Mesendoderm (in vitro differentiated cells): ENCODE results near the gene PLB1.

Experiments
- DNase-seq: peaks from one replicate; pipeline ENCODE4 v3.0.0; 2013
- H2AK5ac ChIP-seq: 2 replicates; pipeline ENCODE4 v1.6.1; 2013; ENCODE audit warnings: low read length, inconsistent platforms
- H2BK120ac ChIP-seq: 2 replicates; pipeline ENCODE4 v1.6.1; 2013; ENCODE audit warnings: low read depth, mild to moderate bottlenecking, low read length, moderate library complexity, mixed read lengths
- H2BK15ac ChIP-seq: replicated peaks from 2 replicates; pipeline ENCODE4 v1.6.1; 2013; ENCODE audit warnings: low read depth, mild to moderate bottlenecking, moderate library complexity
- H2BK5ac ChIP-seq: 2 replicates; pipeline ENCODE4 v1.6.1; 2013; ENCODE audit warnings: low read length, inconsistent platforms
- H3K18ac ChIP-seq: 2 replicates; pipeline ENCODE4 v1.6.1; 2013; ENCODE audit warnings: mild to moderate bottlenecking, low read length, mixed read lengths
- H3K23ac ChIP-seq: one replicate; pipeline ENCODE4 v1.6.1; 2013; ENCODE audit warnings: low read length
- H3K27ac ChIP-seq: 2 replicates; pipeline ENCODE4 v1.5.1; 2013; ENCODE audit warnings: low read depth, mild to moderate bottlenecking, inconsistent platforms, low read length, moderate library complexity
- H3K27me3 ChIP-seq: 2 replicates; pipeline ENCODE4 v1.6.1; 2013; ENCODE audit warnings: low read length, control low read depth, mild to moderate bottlenecking, inconsistent platforms; ENCODE audit not compliant: insufficient read depth, poor library complexity
- H3K36me3 ChIP-seq: 2 replicates; pipeline ENCODE4 v1.6.1; 2013; ENCODE audit warnings: low read length, inconsistent platforms; ENCODE audit not compliant: control insufficient read depth, insufficient read depth
- H3K4ac ChIP-seq: one replicate; pipeline ENCODE4 v1.6.1; 2013; ENCODE audit warnings: low read depth, mild to moderate bottlenecking, low read length, moderate library complexity
- H3K4me1 ChIP-seq: 2 replicates; pipeline ENCODE4 v1.6.1; 2013; ENCODE audit warnings: low read depth, low read length, inconsistent platforms; ENCODE audit not compliant: control insufficient read depth
- H3K4me2 ChIP-seq: 2 replicates; pipeline ENCODE4 v1.6.1; 2013; ENCODE audit warnings: low read length
- H3K4me3 ChIP-seq: 2 replicates; pipeline ENCODE4 v1.5.1; 2013; ENCODE audit warnings: mild to moderate bottlenecking, low read length
- H3K56ac ChIP-seq: one replicate; pipeline ENCODE4 v1.6.1; 2013; ENCODE audit warnings: low read length
- H3K79me1 ChIP-seq: 2 replicates; pipeline ENCODE4 v1.6.1; 2013; ENCODE audit warnings: low read length, inconsistent platforms
- H3K79me2 ChIP-seq: 2 replicates; pipeline ENCODE4 v1.6.1; 2013; ENCODE audit warnings: mild to moderate bottlenecking, low read length; ENCODE audit not compliant: control insufficient read depth, insufficient read depth
- H3K9ac ChIP-seq: 2 replicates; pipeline ENCODE4 v1.6.1; 2013; ENCODE audit warnings: low read length, inconsistent platforms
- H4K5ac ChIP-seq: one replicate; pipeline ENCODE4 v1.6.1; 2013; ENCODE audit warnings: low read length
- H4K8ac ChIP-seq: one replicate; pipeline ENCODE4 v1.6.1; 2013; ENCODE audit warnings: low read depth, mild to moderate bottlenecking, control low read depth, low read length, moderate library complexity
- WGBS: extraction: QIAGEN DNeasy Blood & Tissue Kit; methylation state at CpG from one replicate; pipeline ENCODE4 v1.1.7; 2013; ENCODE audit warnings: low lambda C conversion rate, missing lambda C conversion rate; ENCODE audit not compliant: insufficient coverage; ENCODE audit errors: extremely low coverage; 5-methylcytosine and 5-hydroxymethylcytosine counted together

PLB1 gene

DNA sequence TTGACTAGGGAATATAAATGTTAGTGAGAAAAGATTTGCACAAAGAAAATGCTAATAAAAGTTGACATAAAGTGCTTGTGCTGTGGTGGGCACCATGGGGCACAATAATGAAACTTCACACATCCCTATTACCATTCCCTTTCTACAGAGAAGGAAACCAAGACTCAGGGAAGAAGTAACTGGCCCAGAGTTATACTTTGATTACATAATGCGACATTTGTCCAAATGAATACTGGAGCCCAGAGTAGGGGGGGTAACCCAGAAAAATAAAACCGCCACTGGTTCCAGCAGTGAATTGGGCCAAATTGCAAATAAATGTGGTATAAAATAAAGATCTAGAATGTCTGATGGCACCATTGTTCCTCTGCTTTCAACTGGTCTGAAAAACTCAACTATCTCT is 149.7 kb downstream of the PLB1 start:
- no peak overlapping the region for H2BK15ac ChIP-seq
- H4K8ac ChIP-seq, result no peak overlapping the region
- H3K18ac ChIP-seq, result no peak overlapping the region
- no peaks in the 10 kb centered on the region for H3K79me1 ChIP-seq
- no peak overlapping the region for H4K5ac ChIP-seq
- no peaks in the 10 kb centered on the region for H3K36me3 ChIP-seq
- H2BK120ac ChIP-seq, result no peak overlapping the region
- DNase-seq, result no peak
- no peak overlapping the region for H3K23ac ChIP-seq
- H3K79me2 ChIP-seq, result no peaks in the 10 kb centered on the region
- no peak overlapping the region for H3K9ac ChIP-seq
- no peak overlapping the region for H3K27ac ChIP-seq
- no peak overlapping the region for H3K56ac ChIP-seq
- H3K4me3 ChIP-seq, result no peak overlapping the region
- no peak overlapping the region for H3K4me2 ChIP-seq
- no peak overlapping the region for H3K4ac ChIP-seq
- H2BK5ac ChIP-seq, result no peak overlapping the region
- no peaks in the 10 kb centered on the region for H3K4me1 ChIP-seq
- WGBS, result no CpG with 5 or more reads among the region's 2 CpGs
- no peak overlapping the region for H2AK5ac ChIP-seq
- no peaks in the 10 kb centered on the region for H3K27me3 ChIP-seq

DNA sequence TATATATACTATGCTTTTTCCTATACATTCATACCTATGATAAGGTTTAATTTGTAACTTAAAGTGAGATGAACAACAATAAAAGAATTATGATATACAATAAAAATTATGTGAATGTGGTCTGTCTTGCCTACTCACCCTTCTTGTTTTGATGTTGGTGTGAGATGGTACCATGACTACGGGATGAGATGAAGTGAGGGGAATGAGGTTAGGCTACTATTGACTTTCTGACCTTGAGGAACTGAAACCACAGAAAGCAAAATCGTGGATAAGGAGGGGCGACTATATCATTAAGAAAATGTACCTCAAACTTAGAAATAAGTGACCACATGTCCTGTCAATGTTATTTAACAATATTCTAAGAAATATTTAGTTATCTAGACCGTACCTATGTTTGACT is 151.8 kb downstream of the PLB1 start:
- no CpG with 5 or more reads among the region's 4 CpGs for WGBS
- Histone ChIP-seq H3K4me3 (no peak overlapping the region), H3K4ac (no peak overlapping the region), H3K23ac (no peak overlapping the region), H3K18ac (no peak overlapping the region), H3K27me3 (no peaks in the 10 kb centered on the region), H3K4me2 (no peak overlapping the region), H2BK120ac (no peak overlapping the region), H3K56ac (no peak overlapping the region), H2AK5ac (no peak overlapping the region), H2BK15ac (no peak overlapping the region), H4K5ac (no peak overlapping the region), H2BK5ac (no peak overlapping the region), H3K36me3 (no peaks in the 10 kb centered on the region), H4K8ac (no peak overlapping the region), H3K27ac (no peak overlapping the region), H3K9ac (no peak overlapping the region), H3K79me1 (no peaks in the 10 kb centered on the region), H3K4me1 (no peaks in the 10 kb centered on the region), H3K79me2 (no peaks in the 10 kb centered on the region)
- DNase-seq, result no peak

DNA sequence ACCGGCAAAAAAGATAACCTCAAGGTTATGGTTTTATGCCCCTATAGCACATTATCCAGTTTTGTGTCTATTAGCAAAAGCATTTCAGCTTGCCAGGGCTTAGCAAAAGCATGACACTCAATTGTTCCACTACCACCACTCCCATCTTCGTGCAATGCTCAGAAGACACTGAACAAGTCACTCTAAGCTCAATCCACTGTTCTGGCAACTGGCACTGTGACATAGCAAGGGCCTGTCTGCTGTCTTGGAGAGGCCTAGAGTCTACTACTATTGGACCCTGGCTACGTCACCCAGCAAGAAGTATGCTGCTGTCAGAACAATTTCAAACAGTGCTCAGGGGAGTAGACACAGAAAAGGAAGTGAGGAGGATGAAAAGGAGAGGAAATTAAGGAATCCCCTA is 152.3 kb downstream of the PLB1 start:
- Histone ChIP-seq H3K4me2 (no peak overlapping the region), H3K27ac (no peak overlapping the region), H3K79me1 (no peaks in the 10 kb centered on the region), H3K4me3 (no peak overlapping the region), H2BK15ac (no peak overlapping the region), H3K9ac (no peak overlapping the region), H3K27me3 (no peaks in the 10 kb centered on the region), H2BK5ac (no peak overlapping the region), H2AK5ac (no peak overlapping the region), H3K4ac (no peak overlapping the region), H3K23ac (no peak overlapping the region), H3K79me2 (no peaks in the 10 kb centered on the region), H3K56ac (no peak overlapping the region), H3K18ac (no peak overlapping the region), H3K4me1 (no peaks in the 10 kb centered on the region), H4K8ac (no peak overlapping the region), H2BK120ac (no peak overlapping the region), H4K5ac (no peak overlapping the region), H3K36me3 (no peaks in the 10 kb centered on the region)
- no CpG with 5 or more reads among the region's 3 CpGs for WGBS
- DNase-seq, result no peak

DNA sequence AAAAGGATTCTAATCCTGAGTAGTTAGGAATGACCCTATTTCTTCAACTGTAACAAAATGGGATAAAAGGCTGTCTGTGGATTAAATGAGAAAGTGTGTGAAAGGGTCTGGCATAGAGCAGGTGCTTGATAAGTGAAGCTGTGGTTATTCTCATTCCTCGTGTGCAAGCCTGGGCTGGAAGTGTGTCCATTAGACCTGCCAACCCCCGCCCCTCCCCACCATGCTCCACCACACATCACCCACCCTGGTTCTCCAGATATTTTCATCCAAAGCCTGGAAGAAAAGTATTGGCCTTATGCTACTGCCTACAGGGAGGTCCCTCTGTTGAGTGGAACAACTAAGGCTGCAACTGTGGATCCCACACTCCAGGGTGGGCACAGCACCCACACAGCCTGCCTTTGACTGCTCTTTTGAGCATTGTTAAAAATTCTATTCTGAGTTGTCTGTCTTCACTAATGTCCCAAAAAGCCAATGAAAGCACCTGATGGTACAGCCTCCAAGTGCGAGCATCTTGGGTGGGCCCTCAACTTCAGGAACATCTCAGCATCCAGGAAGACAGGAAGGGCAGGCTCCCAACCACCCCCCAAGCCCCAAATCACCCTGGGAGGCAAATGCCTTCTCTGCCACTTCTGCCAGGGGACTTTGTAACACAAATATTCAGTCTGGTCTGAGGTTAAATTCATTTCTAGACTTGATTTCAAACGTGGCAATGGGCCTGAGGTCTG is 153.0 kb downstream of the PLB1 start:
- no CpG with 5 or more reads among the region's 4 CpGs for WGBS
- no peak overlapping the region for H3K56ac ChIP-seq
- no peak overlapping the region for H2BK5ac ChIP-seq
- no peak overlapping the region for H3K4me3 ChIP-seq
- H3K23ac ChIP-seq, result no peak overlapping the region
- no peak overlapping the region for H2BK120ac ChIP-seq
- no peaks in the 10 kb centered on the region for H3K27me3 ChIP-seq
- H3K27ac ChIP-seq, result no peak overlapping the region
- H3K36me3 ChIP-seq, result no peaks in the 10 kb centered on the region
- no peak for DNase-seq
- H3K79me1 ChIP-seq, result no peaks in the 10 kb centered on the region
- no peak overlapping the region for H2AK5ac ChIP-seq
- no peaks in the 10 kb centered on the region for H3K4me1 ChIP-seq
- no peak overlapping the region for H3K9ac ChIP-seq
- no peaks in the 10 kb centered on the region for H3K79me2 ChIP-seq
- no peak overlapping the region for H4K5ac ChIP-seq
- no peak overlapping the region for H2BK15ac ChIP-seq
- H4K8ac ChIP-seq, result no peak overlapping the region
- no peak overlapping the region for H3K4ac ChIP-seq
- H3K4me2 ChIP-seq, result no peak overlapping the region
- H3K18ac ChIP-seq, result no peak overlapping the region

DNA sequence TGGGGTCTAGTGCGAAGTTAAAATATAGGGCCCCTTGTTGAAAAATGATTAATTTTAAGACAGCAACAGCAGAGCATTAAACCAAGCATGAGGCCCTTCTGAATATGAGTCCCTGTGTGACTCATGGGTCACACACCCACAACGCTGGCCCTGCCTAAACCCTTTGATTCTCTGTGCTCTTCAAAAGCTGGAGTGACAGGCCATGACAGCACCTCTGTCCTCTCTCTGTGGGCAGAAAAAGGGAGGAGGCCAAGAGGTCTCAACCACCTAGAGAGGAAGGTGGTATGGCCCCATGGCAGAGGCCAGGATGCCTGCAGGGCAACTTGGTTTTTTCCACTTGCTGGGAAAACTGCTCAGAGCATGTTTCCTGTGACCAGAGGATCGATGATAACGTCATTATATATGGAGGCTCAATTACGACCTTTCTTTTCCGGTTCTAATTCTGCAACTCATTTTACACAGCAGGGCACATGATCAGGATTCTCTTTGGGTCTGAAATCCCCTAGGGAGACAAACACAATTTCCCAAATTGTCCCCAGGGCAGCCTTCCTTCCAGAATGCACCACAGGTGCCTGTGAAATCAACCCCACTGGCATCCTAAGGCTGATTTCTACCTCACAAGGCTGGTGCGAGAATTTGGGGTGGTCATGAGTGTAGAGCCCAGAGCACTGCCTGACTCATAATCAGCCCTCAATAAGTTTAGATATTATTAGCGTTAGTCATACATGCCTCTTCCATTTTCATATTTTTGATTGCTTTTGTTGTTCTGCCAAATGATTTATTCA is 153.8 kb downstream of the PLB1 start:
- Histone ChIP-seq H3K9ac (no peak overlapping the region), H3K4me1 (no peaks in the 10 kb centered on the region), H3K23ac (no peak overlapping the region), H4K5ac (no peak overlapping the region), H3K56ac (no peak overlapping the region), H3K79me1 (no peaks in the 10 kb centered on the region), H3K4me2 (no peak overlapping the region), H2BK120ac (no peak overlapping the region), H3K4ac (no peak overlapping the region), H2BK15ac (no peak overlapping the region), H3K27ac (no peak overlapping the region), H4K8ac (no peak overlapping the region), H3K4me3 (no peak overlapping the region), H2AK5ac (no peak overlapping the region), H3K18ac (no peak overlapping the region), H2BK5ac (no peak overlapping the region), H3K27me3 (no peaks in the 10 kb centered on the region), H3K79me2 (no peaks in the 10 kb centered on the region), H3K36me3 (no peaks in the 10 kb centered on the region)
- DNase-seq, result no peak
- no CpG with 5 or more reads among the region's 8 CpGs for WGBS
